ENCODE measurements around the gene CMPK2.

The CMPK2 gene

DNA sequence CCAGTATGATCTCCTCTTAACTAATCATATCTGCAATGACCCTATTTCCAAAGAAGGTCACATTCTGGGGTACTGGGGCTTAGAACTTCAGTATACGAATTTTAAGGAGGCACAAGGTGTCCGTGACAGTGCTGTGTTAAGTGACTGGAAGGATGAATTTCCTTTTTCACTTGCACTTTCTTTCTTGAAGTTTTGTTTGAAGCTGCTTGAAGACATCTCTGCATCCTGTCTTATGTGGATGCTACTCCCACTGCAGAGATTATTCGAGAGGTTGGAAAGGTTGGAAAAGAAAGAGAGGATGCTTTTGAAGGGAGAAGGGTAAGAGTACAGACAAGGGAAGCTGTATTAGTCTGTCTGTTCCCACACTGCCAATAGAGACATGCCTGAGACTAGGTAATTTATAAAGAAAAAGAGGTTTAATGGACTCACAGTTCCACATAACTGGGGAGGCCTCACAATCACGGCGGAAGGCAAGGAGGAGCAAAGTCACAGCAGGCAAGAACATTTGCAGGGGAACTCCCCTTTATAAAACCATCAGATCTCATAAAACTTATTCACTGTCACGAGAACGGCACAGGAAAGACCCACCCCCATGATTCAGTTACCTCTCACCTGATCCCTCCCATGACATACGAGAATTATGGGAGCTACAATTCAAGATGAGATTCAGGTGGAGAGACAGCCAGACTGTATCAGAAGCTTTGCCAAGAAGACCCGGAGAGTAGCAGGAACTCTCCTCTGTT, 47.9 kb upstream of the CMPK2 start:
- Histone ChIP-seq H3K27me3 (ENCODE audit: insufficient read depth, low read length, poor library complexity, severe bottlenecking) (no peaks in the 10 kb centered on the region), H3K9ac (ENCODE audit: low read depth, low read length, poor library complexity, severe bottlenecking) (no peak overlapping the region), H3F3A (ENCODE audit: low read depth) (no peaks in the 10 kb centered on the region), H3K4me2 (ENCODE audit: low read depth, low read length, poor library complexity, severe bottlenecking) (peak overlapping the region; percentile 0), H3K9me2 (replicated peaks; ENCODE audit: low read depth, low read length) (no peaks in the 10 kb centered on the region), H3K36me3 (ENCODE audit: insufficient read depth, low read length) (no peaks in the 10 kb centered on the region), H3K4me1 (ENCODE audit: insufficient read depth, low read length, poor library complexity, severe bottlenecking) (peaks cover 32% of the 10 kb centered on the region), H3K4me3 (ENCODE audit: low read length, poor library complexity, severe bottlenecking) (no peak overlapping the region), H4K20me1 (ENCODE audit: insufficient read depth, low read length, poor library complexity, severe bottlenecking) (no peaks in the 10 kb centered on the region), H3K79me2 (ENCODE audit: insufficient read depth, low read length) (peaks cover 5% of the 10 kb centered on the region; the same call in 1 of the 2 replicates), H2AFZ (ENCODE audit: low read length) (no peak overlapping the region), H3K9me3 (ENCODE audit: insufficient read depth, low read depth, low read length) (no peaks in the 10 kb centered on the region)
- TF ChIP-seq, protein P1, sequence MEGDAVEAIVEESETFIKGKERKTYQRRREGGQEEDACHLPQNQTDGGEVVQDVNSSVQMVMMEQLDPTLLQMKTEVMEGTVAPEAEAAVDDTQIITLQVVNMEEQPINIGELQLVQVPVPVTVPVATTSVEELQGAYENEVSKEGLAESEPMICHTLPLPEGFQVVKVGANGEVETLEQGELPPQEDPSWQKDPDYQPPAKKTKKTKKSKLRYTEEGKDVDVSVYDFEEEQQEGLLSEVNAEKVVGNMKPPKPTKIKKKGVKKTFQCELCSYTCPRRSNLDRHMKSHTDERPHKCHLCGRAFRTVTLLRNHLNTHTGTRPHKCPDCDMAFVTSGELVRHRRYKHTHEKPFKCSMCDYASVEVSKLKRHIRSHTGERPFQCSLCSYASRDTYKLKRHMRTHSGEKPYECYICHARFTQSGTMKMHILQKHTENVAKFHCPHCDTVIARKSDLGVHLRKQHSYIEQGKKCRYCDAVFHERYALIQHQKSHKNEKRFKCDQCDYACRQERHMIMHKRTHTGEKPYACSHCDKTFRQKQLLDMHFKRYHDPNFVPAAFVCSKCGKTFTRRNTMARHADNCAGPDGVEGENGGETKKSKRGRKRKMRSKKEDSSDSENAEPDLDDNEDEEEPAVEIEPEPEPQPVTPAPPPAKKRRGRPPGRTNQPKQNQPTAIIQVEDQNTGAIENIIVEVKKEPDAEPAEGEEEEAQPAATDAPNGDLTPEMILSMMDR (conservative IDR thresholded peaks at IDR 0.05; ENCODE audit: low read length), result no peak
- TF ChIP-seq EZH2phosphoT487 (IDR thresholded peaks at IDR 0.05; ENCODE audit: borderline replicate concordance), result no peak

DNA sequence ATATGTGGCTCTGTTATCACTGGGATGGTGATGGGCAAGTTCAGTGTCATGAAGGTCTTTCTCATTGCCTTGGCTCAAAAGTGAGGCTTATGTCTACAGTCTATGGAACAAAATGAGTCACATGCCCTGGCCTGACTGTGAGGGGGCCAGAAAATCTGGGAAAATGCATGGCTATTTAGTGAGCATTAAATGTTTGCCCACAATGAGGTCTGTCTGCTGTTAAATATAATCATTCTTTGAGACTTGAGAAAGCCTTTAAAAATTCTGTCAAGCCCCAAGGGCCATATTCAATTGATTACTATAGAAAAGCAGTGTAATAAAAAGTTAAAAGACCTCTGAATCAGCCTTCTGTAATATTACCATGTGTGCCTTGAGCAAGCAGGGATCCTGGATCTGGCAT, 46.0 kb upstream of the CMPK2 start:
- Histone ChIP-seq H3K4me2 (ENCODE audit: low read depth, low read length, poor library complexity, severe bottlenecking) (no peak overlapping the region), H3K79me2 (ENCODE audit: insufficient read depth, low read length) (no peaks in the 10 kb centered on the region), H3K9ac (ENCODE audit: low read depth, low read length, poor library complexity, severe bottlenecking) (no peak overlapping the region), H2AFZ (ENCODE audit: low read length) (no peak overlapping the region), H3K9me2 (replicated peaks; ENCODE audit: low read depth, low read length) (no peaks in the 10 kb centered on the region), H3K27me3 (ENCODE audit: insufficient read depth, low read length, poor library complexity, severe bottlenecking) (no peaks in the 10 kb centered on the region), H3F3A (ENCODE audit: low read depth) (no peaks in the 10 kb centered on the region), H3K36me3 (ENCODE audit: insufficient read depth, low read length) (no peaks in the 10 kb centered on the region), H3K4me1 (ENCODE audit: insufficient read depth, low read length, poor library complexity, severe bottlenecking) (peaks cover 28% of the 10 kb centered on the region), H4K20me1 (ENCODE audit: insufficient read depth, low read length, poor library complexity, severe bottlenecking) (no peaks in the 10 kb centered on the region), H3K4me3 (ENCODE audit: low read length, poor library complexity, severe bottlenecking) (no peak overlapping the region), H3K9me3 (ENCODE audit: insufficient read depth, low read depth, low read length) (no peaks in the 10 kb centered on the region)
- TF ChIP-seq EZH2phosphoT487 (IDR thresholded peaks at IDR 0.05; ENCODE audit: borderline replicate concordance), result no peak
- TF ChIP-seq, protein P1 (conservative IDR thresholded peaks at IDR 0.05; ENCODE audit: low read length), result no peak

DNA sequence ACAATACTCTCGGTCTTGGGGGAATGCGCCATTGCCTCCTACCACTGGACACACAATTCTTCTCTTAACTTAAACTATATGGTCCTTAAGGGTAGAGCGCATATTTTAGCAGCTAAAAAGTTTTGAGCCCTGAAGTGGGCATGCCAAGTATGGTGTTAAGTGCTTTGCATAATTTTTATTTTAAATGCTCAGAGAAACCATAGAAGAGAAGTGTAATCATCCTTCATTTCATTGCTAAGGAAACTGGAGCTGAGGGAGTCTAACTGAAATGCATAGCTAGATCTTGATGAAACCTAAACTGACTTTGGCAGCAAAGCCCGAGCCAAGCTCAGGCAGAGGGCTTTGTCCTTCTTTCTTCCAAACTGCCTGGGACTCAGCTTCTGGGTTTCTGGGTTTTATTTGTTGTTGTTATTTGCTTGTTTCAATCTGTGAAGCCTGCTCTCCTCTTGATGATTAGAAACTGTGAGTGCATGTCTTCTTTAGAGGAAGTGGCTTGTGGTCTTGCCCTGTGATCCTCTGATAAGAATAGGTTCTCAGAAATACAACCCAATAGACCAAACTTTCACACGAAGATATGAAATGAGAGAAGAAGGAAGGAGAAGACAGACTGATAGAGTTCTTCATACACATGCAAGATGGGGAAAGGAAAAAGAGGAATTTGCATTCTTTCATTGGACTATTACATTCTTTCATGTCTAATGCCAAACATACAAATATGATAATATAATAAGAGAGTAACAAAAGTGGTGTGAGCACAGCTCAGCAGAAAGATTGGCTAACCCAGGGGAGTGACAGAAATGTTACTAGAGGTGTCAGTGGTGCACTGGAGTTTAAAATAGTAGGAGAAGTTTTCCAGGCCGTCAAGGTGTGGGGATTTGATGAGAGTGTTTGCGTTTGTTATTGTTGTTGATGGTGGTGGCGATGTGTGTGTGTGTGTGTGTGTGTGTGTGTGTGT, 44.0 kb upstream of the CMPK2 start:
- no peak overlapping the region for H3K9ac ChIP-seq (ENCODE audit: low read depth, low read length, poor library complexity, severe bottlenecking)
- H3K4me3 ChIP-seq (ENCODE audit: low read length, poor library complexity, severe bottlenecking), result peak overlapping the region; percentile 45
- no peaks in the 10 kb centered on the region for H4K20me1 ChIP-seq (ENCODE audit: insufficient read depth, low read length, poor library complexity, severe bottlenecking)
- no peaks in the 10 kb centered on the region for H3K79me2 ChIP-seq (ENCODE audit: insufficient read depth, low read length)
- H3K4me1 ChIP-seq (ENCODE audit: insufficient read depth, low read length, poor library complexity, severe bottlenecking), result peaks cover 28% of the 10 kb centered on the region
- no peak overlapping the region for H2AFZ ChIP-seq (ENCODE audit: low read length)
- TF ChIP-seq, protein P1 (conservative IDR thresholded peaks at IDR 0.05; ENCODE audit: low read length), result no peak
- no peak for TF ChIP-seq EZH2phosphoT487 (IDR thresholded peaks at IDR 0.05; ENCODE audit: borderline replicate concordance)
- no peaks in the 10 kb centered on the region for H3K9me3 ChIP-seq (ENCODE audit: insufficient read depth, low read depth, low read length)
- no peaks in the 10 kb centered on the region for H3K36me3 ChIP-seq (ENCODE audit: insufficient read depth, low read length)
- no peaks in the 10 kb centered on the region for H3F3A ChIP-seq (ENCODE audit: low read depth)
- no peaks in the 10 kb centered on the region for H3K27me3 ChIP-seq (ENCODE audit: insufficient read depth, low read length, poor library complexity, severe bottlenecking)
- peak overlapping the region; percentile 60 for H3K4me2 ChIP-seq (ENCODE audit: low read depth, low read length, poor library complexity, severe bottlenecking)
- no peaks in the 10 kb centered on the region for H3K9me2 ChIP-seq (replicated peaks; ENCODE audit: low read depth, low read length)
